PC-3 (cell line): ENCODE measurements around the gene KAT2A. TPM values are rescaled to one million over a fixed set of nuclear protein-coding genes. Genes with fewer than 3 reads are reported as not detected.

Experiments
- ATAC-seq: fragments of 200-7000 bp; cut with Tn5 transposase; 2 replicates; pipeline ENCODE4 v1.9.1; 2020; ENCODE audit warnings: mild to moderate bottlenecking, moderate library complexity
- BruUV-seq: library from RNA; stranded (reverse); fragments of 400-500 nt; replicated peaks from 2 replicates; lab custom pipeline; 2021; lab: Mats Ljungman, UMichigan
- CTCF ChIA-PET: fragments of 300-600 bp; sonication (Branson Sonifier 250); formaldehyde crosslinking; loops from one replicate; lab custom pipeline; 2022; ENCODE audit warnings: antibody characterized with exemption; lab: Charles Lee
- POLR2A ChIA-PET: fragments of 300-600 bp; sonication (Branson Sonifier 250); formaldehyde crosslinking; loops from one replicate; lab custom pipeline; 2022; ENCODE audit warnings: antibody characterized with exemption; ENCODE audit not compliant: unreplicated experiment; lab: Charles Lee
- DNase-seq: peaks from one replicate; pipeline ENCODE4 v3.0.0-alpha.2; 2015
- H2AFZ ChIP-seq: fragments of 300-600 bp; sonication (generic); 2 replicates; pipeline ENCODE4 v1.6.0; 2016; ENCODE audit warnings: antibody characterized with exemption, low read length
- H3F3A ChIP-seq: fragments of 300-600 bp; sonication (generic); one replicate; pipeline ENCODE4 v1.6.0; 2017; ENCODE audit warnings: antibody characterized with exemption, low read length, control low read depth, mild to moderate bottlenecking; ENCODE audit not compliant: unreplicated experiment
- H3K27ac ChIP-seq: fragments of 300-600 bp; sonication (generic); 2 replicates; pipeline ENCODE4 v1.5.1; 2016; ENCODE audit warnings: mild to moderate bottlenecking, low read length
- H3K27me3 ChIP-seq: fragments of 300-600 bp; sonication (generic); 2 replicates; pipeline ENCODE4 v1.6.1; 2016; ENCODE audit warnings: low read length, mixed read lengths
- H3K36me3 ChIP-seq: fragments of 300-600 bp; sonication (generic); 2 replicates; pipeline ENCODE4 v1.6.1; 2016; ENCODE audit warnings: low read depth, mixed run types, low read length, mixed read lengths
- H3K4me1 ChIP-seq: fragments of 300-600 bp; sonication (generic); 2 replicates; pipeline ENCODE4 v1.5.1; 2016; ENCODE audit warnings: low read length; ENCODE audit not compliant: insufficient read depth
- H3K4me2 ChIP-seq: fragments of 300-600 bp; sonication (generic); 2 replicates; pipeline ENCODE4 v1.6.0; 2016; ENCODE audit warnings: low read length
- H3K4me3 ChIP-seq: fragments of 300-600 bp; sonication (generic); 2 replicates; pipeline ENCODE4 v1.5.1; 2016; ENCODE audit warnings: mild to moderate bottlenecking, low read length, mixed read lengths
- H3K79me2 ChIP-seq: fragments of 300-600 bp; sonication (generic); 2 replicates; pipeline ENCODE4 v1.6.1; 2017; ENCODE audit warnings: low read length, mixed read lengths
- H3K9ac ChIP-seq: fragments of 300-600 bp; sonication (generic); 2 replicates; pipeline ENCODE4 v1.6.0; 2016; ENCODE audit warnings: mild to moderate bottlenecking, low read length
- H3K9me2 ChIP-seq: fragments of 300-600 bp; sonication (generic); replicated peaks from 2 replicates; pipeline ENCODE4 v1.6.1; 2016; ENCODE audit warnings: mixed run types, low read length, mixed read lengths
- H3K9me3 ChIP-seq: fragments of 300-600 bp; sonication (generic); 2 replicates; pipeline ENCODE4 v1.6.1; 2016; ENCODE audit warnings: low read length, mixed read lengths
- H4K20me1 ChIP-seq: fragments of 300-600 bp; sonication (generic); 2 replicates; pipeline ENCODE4 v1.6.1; 2016; ENCODE audit warnings: low read length, mixed read lengths
- EZH2 ChIP-seq: fragments of 300-600 bp; sonication (generic); IDR thresholded peaks from one replicate; pipeline ENCODE4 v1.6.1; 2017; ENCODE audit warnings: antibody characterized with exemption, mild to moderate bottlenecking, low read length; ENCODE audit not compliant: unreplicated experiment
- EZH2phosphoT487 ChIP-seq: fragments of 300-600 bp; sonication (generic); IDR thresholded peaks from 2 replicates; pipeline ENCODE4 v1.6.1; 2018; ENCODE audit warnings: mild to moderate bottlenecking, antibody characterized with exemption, low read length, borderline replicate concordance
- intact Hi-C: fragments of 100-400 bp; cut with micrococcal nuclease; formaldehyde crosslinking; loops from 2 replicates; pipeline ENCODE4 v1.9.0; 2023
- total RNA-seq: library from RNA; depleted of rRNA; stranded (reverse); fragments of >200 nt; gene quantifications from 2 replicates; pipeline ENCODE4 v1.2.3, GENCODE V29; 2014
- TF ChIP-seq, protein P1 (sequence below): fragments of 300-600 bp; sonication (generic); conservative IDR thresholded peaks from 2 replicates; pipeline ENCODE4 v1.5.1; 2017; ENCODE audit warnings: antibody characterized with exemption, low read depth, mild to moderate bottlenecking, low read length

KAT2A gene
- total RNA-seq, 1 experiment from 2014 or later, result not detected

DNA sequence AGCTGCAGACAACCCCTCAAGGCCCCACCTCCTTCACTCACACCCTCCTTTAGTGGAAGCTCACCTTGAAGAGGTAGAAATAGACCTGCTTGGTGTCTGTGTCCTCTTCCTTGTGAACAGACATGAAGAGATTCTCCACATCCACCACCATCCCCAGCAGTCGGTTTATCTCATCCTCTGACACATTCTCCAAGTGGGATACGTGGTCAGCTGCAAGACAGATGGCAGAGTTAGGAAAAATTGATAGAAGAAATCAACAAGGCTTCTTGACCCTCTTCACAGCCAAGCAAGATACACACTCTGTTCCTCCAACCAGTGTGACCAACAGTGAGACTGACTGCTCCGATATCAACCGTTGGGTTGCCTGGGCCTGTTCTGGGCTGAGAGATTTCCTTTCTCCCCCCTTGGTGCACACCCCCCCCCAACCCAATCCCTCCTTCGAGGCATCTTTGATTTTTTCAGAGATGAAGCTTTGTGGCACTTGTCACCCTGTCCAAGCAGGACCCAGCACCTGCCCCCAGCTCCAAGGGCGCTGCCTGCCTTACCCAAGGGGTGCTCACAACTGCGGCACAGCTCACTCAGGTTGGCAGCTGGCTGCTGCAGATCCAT is 902 bp downstream of the KAT2A start:
- no peaks in the 10 kb centered on the region for H3K9me3 ChIP-seq
- no peaks in the 10 kb centered on the region for H3K27me3 ChIP-seq
- no peaks in the 10 kb centered on the region for H3K4me1 ChIP-seq
- no peak for ATAC-seq
- POLR2A ChIA-PET, result no interaction called here
- no peaks in the 10 kb centered on the region for H3F3A ChIP-seq
- intact Hi-C loops, result no loop called here
- no peak overlapping the region for H3K27ac ChIP-seq
- TF ChIP-seq EZH2phosphoT487, result no peak
- TF ChIP-seq, protein P1, sequence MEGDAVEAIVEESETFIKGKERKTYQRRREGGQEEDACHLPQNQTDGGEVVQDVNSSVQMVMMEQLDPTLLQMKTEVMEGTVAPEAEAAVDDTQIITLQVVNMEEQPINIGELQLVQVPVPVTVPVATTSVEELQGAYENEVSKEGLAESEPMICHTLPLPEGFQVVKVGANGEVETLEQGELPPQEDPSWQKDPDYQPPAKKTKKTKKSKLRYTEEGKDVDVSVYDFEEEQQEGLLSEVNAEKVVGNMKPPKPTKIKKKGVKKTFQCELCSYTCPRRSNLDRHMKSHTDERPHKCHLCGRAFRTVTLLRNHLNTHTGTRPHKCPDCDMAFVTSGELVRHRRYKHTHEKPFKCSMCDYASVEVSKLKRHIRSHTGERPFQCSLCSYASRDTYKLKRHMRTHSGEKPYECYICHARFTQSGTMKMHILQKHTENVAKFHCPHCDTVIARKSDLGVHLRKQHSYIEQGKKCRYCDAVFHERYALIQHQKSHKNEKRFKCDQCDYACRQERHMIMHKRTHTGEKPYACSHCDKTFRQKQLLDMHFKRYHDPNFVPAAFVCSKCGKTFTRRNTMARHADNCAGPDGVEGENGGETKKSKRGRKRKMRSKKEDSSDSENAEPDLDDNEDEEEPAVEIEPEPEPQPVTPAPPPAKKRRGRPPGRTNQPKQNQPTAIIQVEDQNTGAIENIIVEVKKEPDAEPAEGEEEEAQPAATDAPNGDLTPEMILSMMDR, result no peak
- no peak for TF ChIP-seq EZH2
- no peak overlapping the region for H3K9ac ChIP-seq
- no peak overlapping the region for H3K4me3 ChIP-seq
- no peak overlapping the region for H3K4me2 ChIP-seq
- no peaks in the 10 kb centered on the region for H3K79me2 ChIP-seq
- no peaks in the 10 kb centered on the region for H3K9me2 ChIP-seq
- no peaks in the 10 kb centered on the region for H4K20me1 ChIP-seq
- no peaks in the 10 kb centered on the region for H3K36me3 ChIP-seq
- no peak overlapping the region for H2AFZ ChIP-seq
- no TSS peak for BruUV-seq
- CTCF ChIA-PET, result no interaction called here
- no peak for DNase-seq

DNA sequence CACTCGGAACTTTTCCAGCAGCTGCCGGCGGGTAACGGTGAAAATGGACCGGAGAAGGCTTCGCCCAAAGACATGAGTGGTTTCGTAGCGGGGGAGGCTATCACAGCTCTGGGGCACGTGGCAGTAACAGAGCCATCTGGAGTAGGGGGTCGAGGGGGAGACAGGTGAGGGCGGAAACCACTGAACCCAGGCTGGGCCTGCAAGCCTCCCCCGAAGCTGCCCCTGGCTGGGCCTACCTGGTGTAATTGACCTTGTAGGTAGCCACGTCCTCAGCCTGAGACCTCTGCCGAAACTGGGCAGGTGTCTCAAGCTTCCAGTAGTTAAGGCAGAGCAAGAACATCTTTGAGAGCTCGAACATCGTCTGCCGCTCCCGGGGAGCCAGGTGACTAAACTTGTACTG is 1.9 kb downstream of the KAT2A start:
- POLR2A ChIA-PET, result no interaction called here
- H3K4me3 ChIP-seq, result no peak overlapping the region

DNA sequence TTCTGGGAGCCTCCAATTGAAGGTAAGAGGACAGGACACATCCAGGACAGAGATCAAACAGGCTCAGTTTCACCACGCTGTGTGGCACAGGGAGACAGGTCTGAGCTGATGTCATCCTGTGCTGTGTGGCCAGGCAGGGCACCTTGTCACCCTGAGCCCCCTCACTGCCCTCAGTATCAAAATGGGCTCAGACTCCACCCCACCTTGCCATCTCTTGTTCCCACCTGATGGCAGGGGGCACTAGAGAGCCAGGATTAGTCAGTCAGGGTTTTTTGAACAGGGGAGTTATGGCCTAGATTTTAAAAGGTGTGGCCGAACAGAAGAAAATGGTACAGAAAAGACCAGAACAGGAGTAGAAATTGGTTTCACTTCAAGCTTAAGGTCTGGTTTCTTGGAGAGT is 2.6 kb downstream of the KAT2A start:
- intact Hi-C loops, result no loop called here
- no peak overlapping the region for H3K27ac ChIP-seq
- no peaks in the 10 kb centered on the region for H3K79me2 ChIP-seq
- no peaks in the 10 kb centered on the region for H3K4me1 ChIP-seq
- H3K9me3 ChIP-seq, result no peaks in the 10 kb centered on the region
- no peaks in the 10 kb centered on the region for H3K36me3 ChIP-seq
- H3K27me3 ChIP-seq, result no peaks in the 10 kb centered on the region
- no peaks in the 10 kb centered on the region for H3K9me2 ChIP-seq
- no peaks in the 10 kb centered on the region for H3F3A ChIP-seq
- no peak overlapping the region for H3K9ac ChIP-seq
- H3K4me2 ChIP-seq, result no peak overlapping the region
- H4K20me1 ChIP-seq, result no peaks in the 10 kb centered on the region
- CTCF ChIA-PET, result no interaction called here
- POLR2A ChIA-PET, result no interaction called here
- BruUV-seq, result no TSS peak
- H3K4me3 ChIP-seq, result no peak overlapping the region
- ATAC-seq (no peak), DNase-seq (no peak)
- TF ChIP-seq EZH2 (no peak), EZH2phosphoT487 (no peak)
- TF ChIP-seq, protein P1, result no peak
- no peak overlapping the region for H2AFZ ChIP-seq

More for the DNA sequence above, 1.9 kb downstream of the KAT2A start:
- Histone ChIP-seq H3K36me3 (no peaks in the 10 kb centered on the region), H3F3A (no peaks in the 10 kb centered on the region), H3K79me2 (no peaks in the 10 kb centered on the region), H3K27ac (no peak overlapping the region), H2AFZ (no peak overlapping the region), H3K4me2 (no peak overlapping the region), H3K4me1 (no peaks in the 10 kb centered on the region), H4K20me1 (no peaks in the 10 kb centered on the region), H3K9me2 (no peaks in the 10 kb centered on the region), H3K9ac (no peak overlapping the region), H3K9me3 (no peaks in the 10 kb centered on the region), H3K27me3 (no peaks in the 10 kb centered on the region)
- ATAC-seq (no peak), DNase-seq (no peak)
- TF ChIP-seq EZH2 (no peak), EZH2phosphoT487 (no peak)
- TF ChIP-seq, protein P1, result no peak
- intact Hi-C loops, result no loop called here
- CTCF ChIA-PET, result no interaction called here
- no TSS peak for BruUV-seq
